GM18873 (cell line): ENCODE data around the gene CRIM1.

Experiments used
- ATAC-seq: cut with Tn5 transposase; IDR thresholded peaks from one replicate; pipeline ENCODE4 v1.9.1; 2021; ENCODE audit warnings: mild to moderate bottlenecking, moderate library complexity, moderate number of reproducible peaks; ENCODE audit not compliant: unreplicated experiment, low FRiP score

Gene CRIM1

GRCh38 chr2:36416370-36417165 lies 61.0 kb downstream of the CRIM1 start:
- no peak for ATAC-seq

GRCh38 chr2:36420569-36421181 lies 65.1 kb downstream of the CRIM1 start:
- no peak for ATAC-seq

- no peak for ATAC-seq
Observed at GRCh38 chr2:36421379-36421778, 65.8 kb downstream of the CRIM1 start.

- no peak for ATAC-seq
Observed at GRCh38 chr2:36423172-36423571, 67.6 kb downstream of the CRIM1 start.

GRCh38 chr2:36423619-36424120 lies 68.1 kb downstream of the CRIM1 start:
- no peak for ATAC-seq

- ATAC-seq, result no peak
Observed at GRCh38 chr2:36425608-36426355, 70.2 kb downstream of the CRIM1 start.

GRCh38 chr2:36427790-36428243 lies 72.2 kb downstream of the CRIM1 start:
- ATAC-seq, result no peak

- ATAC-seq, result no peak
Observed at GRCh38 chr2:36430549-36430948, 75.0 kb downstream of the CRIM1 start.

- no peak for ATAC-seq
Observed at GRCh38 chr2:36432479-36432878, 76.9 kb downstream of the CRIM1 start.

GRCh38 chr2:36433311-36434217 lies 78.0 kb downstream of the CRIM1 start:
- ATAC-seq, result no peak

- no peak for ATAC-seq
Observed at GRCh38 chr2:36438449-36438977, 82.9 kb downstream of the CRIM1 start.

GRCh38 chr2:36439084-36439483 lies 83.5 kb downstream of the CRIM1 start:
- ATAC-seq, result no peak

GRCh38 chr2:36441065-36441625 lies 85.6 kb downstream of the CRIM1 start:
- no peak for ATAC-seq

- no peak for ATAC-seq
Observed at GRCh38 chr2:36441816-36442215, 86.2 kb downstream of the CRIM1 start.

GRCh38 chr2:36444216-36444936 lies 88.8 kb downstream of the CRIM1 start:
- ATAC-seq, result no peak

GRCh38 chr2:36445185-36445866 lies 89.7 kb downstream of the CRIM1 start:
- ATAC-seq, result no peak

- ATAC-seq, result no peak
Observed at GRCh38 chr2:36446294-36446693, 90.7 kb downstream of the CRIM1 start.

GRCh38 chr2:36449213-36449612 lies 93.6 kb downstream of the CRIM1 start:
- no peak for ATAC-seq
